OCI-LY7 (cell line): ENCODE results near the gene CENPP. TPM values are rescaled to one million over a fixed set of nuclear protein-coding genes. Genes with fewer than 3 reads are reported as not detected.

Source experiments
- BruUV-seq: library from RNA; stranded (reverse); fragments of 400-500 nt; replicated peaks from 2 replicates; lab custom pipeline; 2021; lab: Mats Ljungman, UMichigan
- CTCF ChIA-PET: fragments of 300-600 bp; sonication (Branson Sonifier 250); formaldehyde crosslinking; loops from one replicate; lab custom pipeline; 2022; ENCODE audit warnings: antibody characterized with exemption; ENCODE audit not compliant: unreplicated experiment; lab: Charles Lee
- POLR2A ChIA-PET: fragments of 300-600 bp; sonication (Branson Sonifier 250); formaldehyde crosslinking; loops from one replicate; lab custom pipeline; 2022; ENCODE audit warnings: antibody characterized with exemption; lab: Charles Lee
- DNase-seq: peaks from one replicate; pipeline ENCODE4 v3.0.0-alpha.2; 2015; ENCODE audit warnings: low spot score
- H2AFZ ChIP-seq: fragments of 200-600 bp; sonication (generic), shearing (Covaris generic); 2 replicates; pipeline ENCODE4 v1.6.1; 2014; ENCODE audit warnings: mild to moderate bottlenecking, antibody characterized with exemption, low read length, moderate library complexity
- H3K27ac ChIP-seq: fragments of 200-600 bp; sonication (generic); 2 replicates; pipeline ENCODE4 v1.5.1; 2014; ENCODE audit warnings: mixed run types, low read depth, mild to moderate bottlenecking, moderate library complexity, low read length, inconsistent platforms; ENCODE audit not compliant: poor library complexity, severe bottlenecking
- H3K36me3 ChIP-seq: fragments of 200-600 bp; sonication (generic); 2 replicates; pipeline ENCODE4 v1.6.1; 2014; ENCODE audit warnings: mild to moderate bottlenecking, antibody characterized with exemption, low read length, moderate library complexity, mixed read lengths; ENCODE audit not compliant: insufficient read depth
- H3K4me1 ChIP-seq: fragments of 200-600 bp; sonication (generic); 2 replicates; pipeline ENCODE4 v1.5.1; 2014; ENCODE audit warnings: mild to moderate bottlenecking, low read length; ENCODE audit not compliant: insufficient read depth, poor library complexity, severe bottlenecking
- H3K4me2 ChIP-seq: fragments of 200-600 bp; sonication (generic); 2 replicates; pipeline ENCODE4 v1.6.1; 2014; ENCODE audit warnings: mild to moderate bottlenecking, low read length
- H3K4me3 ChIP-seq: fragments of 200-600 bp; sonication (generic); 2 replicates; pipeline ENCODE4 v1.5.1; 2014; ENCODE audit warnings: mild to moderate bottlenecking, low read depth, low read length; ENCODE audit not compliant: poor library complexity, severe bottlenecking
- H3K79me2 ChIP-seq: fragments of 200-600 bp; sonication (generic); 2 replicates; pipeline ENCODE4 v1.6.1; 2016; ENCODE audit warnings: low read depth, mild to moderate bottlenecking, low read length, moderate library complexity, mixed read lengths; ENCODE audit not compliant: insufficient read depth
- H3K9me2 ChIP-seq: fragments of 200-600 bp; sonication (generic); 2 replicates; pipeline ENCODE4 v1.6.1; 2016; ENCODE audit warnings: mild to moderate bottlenecking, low read length, mixed read lengths; ENCODE audit not compliant: insufficient read depth
- H3K9me3 ChIP-seq: fragments of 200-600 bp; sonication (generic); 2 replicates; pipeline ENCODE4 v1.6.1; 2014; ENCODE audit warnings: mild to moderate bottlenecking, mixed run types, low read length, mixed read lengths
- H4K20me1 ChIP-seq: fragments of 200-600 bp; sonication (generic); 2 replicates; pipeline ENCODE4 v1.6.1; 2014; ENCODE audit warnings: mild to moderate bottlenecking, antibody characterized with exemption, low read length, moderate library complexity, mixed read lengths; ENCODE audit not compliant: insufficient read depth
- EZH2phosphoT487 ChIP-seq: fragments of 200-600 bp; sonication (generic); IDR thresholded peaks from 2 replicates; pipeline ENCODE4 v1.6.1; 2018; ENCODE audit warnings: low read depth, borderline replicate concordance, mild to moderate bottlenecking, mixed run types, antibody characterized with exemption, low read length, moderate library complexity, mixed read lengths
- intact Hi-C: fragments of 100-400 bp; cut with micrococcal nuclease; formaldehyde crosslinking; loops from one replicate; pipeline ENCODE4 v1.10.0; 2022; ENCODE audit not compliant: unreplicated experiment
- total RNA-seq, 2 experiments: library from RNA; depleted of rRNA in 1 of 2; stranded (reverse); fragments of >200 nt in 1 of 2; shearing (Covaris generic) in 1 of 2; gene quantifications; 2 replicates each; pipeline ENCODE4 v1.2.3, GENCODE V29; 2014 to 2022
- TF ChIP-seq, protein P1 (sequence below): fragments of 200-600 bp; sonication (generic); conservative IDR thresholded peaks from 2 replicates; pipeline ENCODE4 v1.5.1; 2014; ENCODE audit warnings: mild to moderate bottlenecking, antibody characterized with exemption, low read length, moderate library complexity, mixed read lengths

The CENPP gene
- total RNA-seq, 2 experiments from 2014 or later, result 25.4 to 30.9 TPM

GRCh38 chr9:92397853-92398252 lies 72.1 kb downstream of the CENPP start:
- Histone ChIP-seq H3K27ac (no peak overlapping the region), H3K9me3 (no peaks in the 10 kb centered on the region), H3K4me1 (no peaks in the 10 kb centered on the region), H3K9me2 (no peaks in the 10 kb centered on the region), H3K4me3 (no peak overlapping the region), H2AFZ (no peak overlapping the region), H3K79me2 (no peaks in the 10 kb centered on the region), H4K20me1 (no peaks in the 10 kb centered on the region), H3K4me2 (no peak overlapping the region), H3K36me3 (no peaks in the 10 kb centered on the region)
- no peak for DNase-seq
- BruUV-seq, result no TSS peak
- intact Hi-C loops, result no loop called here
- CTCF ChIA-PET, result no interaction called here
- POLR2A ChIA-PET, result interaction anchor here (0.6 kb wide), 1 partner anchor 873 kb away, joined by 3 read pairs; no protein-coding TSS in a partner anchor
- no peak for TF ChIP-seq EZH2phosphoT487
- TF ChIP-seq, protein P1, sequence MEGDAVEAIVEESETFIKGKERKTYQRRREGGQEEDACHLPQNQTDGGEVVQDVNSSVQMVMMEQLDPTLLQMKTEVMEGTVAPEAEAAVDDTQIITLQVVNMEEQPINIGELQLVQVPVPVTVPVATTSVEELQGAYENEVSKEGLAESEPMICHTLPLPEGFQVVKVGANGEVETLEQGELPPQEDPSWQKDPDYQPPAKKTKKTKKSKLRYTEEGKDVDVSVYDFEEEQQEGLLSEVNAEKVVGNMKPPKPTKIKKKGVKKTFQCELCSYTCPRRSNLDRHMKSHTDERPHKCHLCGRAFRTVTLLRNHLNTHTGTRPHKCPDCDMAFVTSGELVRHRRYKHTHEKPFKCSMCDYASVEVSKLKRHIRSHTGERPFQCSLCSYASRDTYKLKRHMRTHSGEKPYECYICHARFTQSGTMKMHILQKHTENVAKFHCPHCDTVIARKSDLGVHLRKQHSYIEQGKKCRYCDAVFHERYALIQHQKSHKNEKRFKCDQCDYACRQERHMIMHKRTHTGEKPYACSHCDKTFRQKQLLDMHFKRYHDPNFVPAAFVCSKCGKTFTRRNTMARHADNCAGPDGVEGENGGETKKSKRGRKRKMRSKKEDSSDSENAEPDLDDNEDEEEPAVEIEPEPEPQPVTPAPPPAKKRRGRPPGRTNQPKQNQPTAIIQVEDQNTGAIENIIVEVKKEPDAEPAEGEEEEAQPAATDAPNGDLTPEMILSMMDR, result no peak

GRCh38 chr9:92402360-92402759 lies 76.6 kb downstream of the CENPP start:
- no peak overlapping the region for H3K4me2 ChIP-seq
- ChIA-PET POLR2A (interaction anchor here (1.8 kb wide), 1 partner anchor 14 kb away, joined by 7 read pairs; no protein-coding TSS in a partner anchor), CTCF (no interaction called here)
- no peaks in the 10 kb centered on the region for H3K79me2 ChIP-seq
- no peak overlapping the region for H3K27ac ChIP-seq
- intact Hi-C loops, result no loop called here
- DNase-seq, result no peak
- H4K20me1 ChIP-seq, result no peaks in the 10 kb centered on the region
- H2AFZ ChIP-seq, result no peak overlapping the region
- BruUV-seq, result no TSS peak
- H3K9me2 ChIP-seq, result no peaks in the 10 kb centered on the region
- TF ChIP-seq, protein P1, result no peak
- TF ChIP-seq EZH2phosphoT487, result no peak
- H3K4me1 ChIP-seq, result no peaks in the 10 kb centered on the region
- H3K9me3 ChIP-seq, result no peaks in the 10 kb centered on the region
- no peaks in the 10 kb centered on the region for H3K36me3 ChIP-seq
- no peak overlapping the region for H3K4me3 ChIP-seq

- Histone ChIP-seq H2AFZ (no peak overlapping the region), H3K4me3 (no peak overlapping the region), H3K9me3 (no peaks in the 10 kb centered on the region), H4K20me1 (no peaks in the 10 kb centered on the region), H3K27ac (no peak overlapping the region), H3K9me2 (no peaks in the 10 kb centered on the region), H3K79me2 (no peaks in the 10 kb centered on the region), H3K4me2 (no peak overlapping the region), H3K36me3 (no peaks in the 10 kb centered on the region), H3K4me1 (no peaks in the 10 kb centered on the region)
- no TSS peak for BruUV-seq
- ChIA-PET CTCF (no interaction called here), POLR2A (interaction anchor here (0.6 to 0.7 kb wide), 2 partner anchors 115 to 475 kb away, joined by 3 to 4 read pairs; no protein-coding TSS in a partner anchor)
- no peak for DNase-seq
- no peak for TF ChIP-seq EZH2phosphoT487
- intact Hi-C loops, result no loop called here
Observed at GRCh38 chr9:92402826-92403745, 77.3 kb downstream of the CENPP start.
